Measurements from ENCODE around the gene ASMTL. TPM values are rescaled to one million over a fixed set of nuclear protein-coding genes. Genes with fewer than 3 reads are reported as not detected.

ASMTL gene
- total and polyA plus RNA-seq, 2 experiments from 2014 or later: 10.1 to 31.0 TPM

GRCh38 chrX:1354036-1355019 lies 98.4 kb downstream of the ASMTL start:
- H2AFZ ChIP-seq: no peak overlapping the region
- H3K27ac ChIP-seq: no peak overlapping the region
- TF ChIP-seq, protein P1, sequence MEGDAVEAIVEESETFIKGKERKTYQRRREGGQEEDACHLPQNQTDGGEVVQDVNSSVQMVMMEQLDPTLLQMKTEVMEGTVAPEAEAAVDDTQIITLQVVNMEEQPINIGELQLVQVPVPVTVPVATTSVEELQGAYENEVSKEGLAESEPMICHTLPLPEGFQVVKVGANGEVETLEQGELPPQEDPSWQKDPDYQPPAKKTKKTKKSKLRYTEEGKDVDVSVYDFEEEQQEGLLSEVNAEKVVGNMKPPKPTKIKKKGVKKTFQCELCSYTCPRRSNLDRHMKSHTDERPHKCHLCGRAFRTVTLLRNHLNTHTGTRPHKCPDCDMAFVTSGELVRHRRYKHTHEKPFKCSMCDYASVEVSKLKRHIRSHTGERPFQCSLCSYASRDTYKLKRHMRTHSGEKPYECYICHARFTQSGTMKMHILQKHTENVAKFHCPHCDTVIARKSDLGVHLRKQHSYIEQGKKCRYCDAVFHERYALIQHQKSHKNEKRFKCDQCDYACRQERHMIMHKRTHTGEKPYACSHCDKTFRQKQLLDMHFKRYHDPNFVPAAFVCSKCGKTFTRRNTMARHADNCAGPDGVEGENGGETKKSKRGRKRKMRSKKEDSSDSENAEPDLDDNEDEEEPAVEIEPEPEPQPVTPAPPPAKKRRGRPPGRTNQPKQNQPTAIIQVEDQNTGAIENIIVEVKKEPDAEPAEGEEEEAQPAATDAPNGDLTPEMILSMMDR (IDR thresholded peaks at IDR 0.05; ENCODE audit: poor library complexity): no peak
- TF ChIP-seq EZH2 (IDR thresholded peaks at IDR 0.05; ENCODE audit: borderline replicate concordance) (no peak), EZH2phosphoT487 (IDR thresholded peaks at IDR 0.05; ENCODE audit: low read depth, severe bottlenecking, unreplicated experiment) (no peak)
- H3K27me3 ChIP-seq: no peaks in the 10 kb centered on the region
- H3K9me2 ChIP-seq (replicated peaks; ENCODE audit: insufficient read depth): no peaks in the 10 kb centered on the region
- no peak for DNase-seq (ENCODE audit: low spot score)
- no peak overlapping the region for H3K4me2 ChIP-seq
- no peaks in the 10 kb centered on the region for H3K4me1 ChIP-seq (ENCODE audit: insufficient read depth)
- H3K4me3 ChIP-seq: no peak overlapping the region
- H3K36me3 ChIP-seq (replicated peaks; ENCODE audit: insufficient read depth, low read depth): no peaks in the 10 kb centered on the region
- H4K20me1 ChIP-seq (ENCODE audit: insufficient read depth, poor library complexity, severe bottlenecking): no peaks in the 10 kb centered on the region
- WGBS (ENCODE audit: low lambda C conversion rate, missing lambda C conversion rate): 90% methylated on average over 10 of the region's 11 CpGs
- H3K9me3 ChIP-seq (ENCODE audit: low read depth): no peaks in the 10 kb centered on the region
- no peaks in the 10 kb centered on the region for H3K79me2 ChIP-seq

Other genes starting within 250 kb of the ASMTL start
- gene CRLF2, start 240.3 kb downstream of the ASMTL start, total RNA-seq: not detected in 2 replicates
- not detected in 2 replicates for gene CRLF2, start 240.3 kb downstream of the ASMTL start, polyA plus RNA-seq
- 0.60 and 3.0 TPM in 2 replicates for gene CSF2RA, start 184.1 kb downstream of the ASMTL start, total RNA-seq
- 0.31 and 2.0 TPM in 2 replicates for gene CSF2RA, start 184.1 kb downstream of the ASMTL start, polyA plus RNA-seq
- gene IL3RA, start 116.1 kb downstream of the ASMTL start, total RNA-seq: 0.30 and 1.6 TPM in 2 replicates
- 0.42 and 1.9 TPM in 2 replicates for gene IL3RA, start 116.1 kb downstream of the ASMTL start, polyA plus RNA-seq
- 359 and 449 TPM in 2 replicates for gene SLC25A6, start 60.8 kb downstream of the ASMTL start, total RNA-seq
- 354 and 364 TPM in 2 replicates for gene SLC25A6, start 60.8 kb downstream of the ASMTL start, polyA plus RNA-seq
- gene P2RY8, start 84.3 kb upstream of the ASMTL start, total RNA-seq: 0.07 TPM in 1 of 2 replicates, not detected in the other
- gene P2RY8, start 84.3 kb upstream of the ASMTL start, polyA plus RNA-seq: 0.54 TPM in 1 of 2 replicates, not detected in the other
- gene AKAP17A, start 138.7 kb upstream of the ASMTL start, total RNA-seq: 28.4 and 46.3 TPM in 2 replicates
- gene AKAP17A, start 138.7 kb upstream of the ASMTL start, polyA plus RNA-seq: 85.2 and 98.6 TPM in 2 replicates
- not detected in 2 replicates for gene ASMT, start 162.2 kb upstream of the ASMTL start, total RNA-seq
- not detected in 2 replicates for gene ASMT, start 162.2 kb upstream of the ASMTL start, polyA plus RNA-seq

Data from hepatocyte (in vitro differentiated cells).